MM.1S (cell line): ENCODE measurements around the gene NCAPH2.

Source experiments
- CTCF ChIP-seq: fragments of 300-600 bp; sonication (generic); IDR thresholded peaks from 2 replicates; pipeline ENCODE4 v1.5.1; 2016; ENCODE audit warnings: antibody characterized with exemption, low read length, mixed read lengths
- EZH2 ChIP-seq: fragments of 300-600 bp; sonication (generic); optimal IDR thresholded peaks from 2 replicates; pipeline ENCODE3; 2017; ENCODE audit warnings: low read depth, mild to moderate bottlenecking, antibody characterized with exemption, low read length, mixed read lengths

DNA sequence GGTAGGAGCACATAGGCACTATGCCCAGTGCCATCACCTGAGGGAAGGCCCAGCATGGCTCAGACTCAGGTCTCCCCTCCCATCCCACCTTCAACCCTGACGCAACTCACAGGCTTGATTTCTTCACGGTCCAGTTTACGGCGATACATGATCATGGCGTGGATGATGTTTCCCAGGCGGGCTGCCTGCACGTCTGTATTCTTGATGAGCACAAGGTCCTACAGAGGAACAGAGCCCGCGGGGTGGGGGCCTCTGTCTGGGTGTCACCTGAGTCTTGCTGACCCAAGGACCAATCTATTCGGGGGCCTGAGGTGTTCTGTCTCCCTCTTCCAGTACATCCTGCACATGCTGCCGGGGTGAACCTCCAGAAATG lies 66.3 kb downstream of the NCAPH2 start:
- TF ChIP-seq CTCF = no peak
- TF ChIP-seq EZH2 = no peak
